PC-3 (cell line): Measurements from ENCODE around the gene TNFAIP8. TPM values are rescaled to one million over a fixed set of nuclear protein-coding genes. Genes with fewer than 3 reads are reported as not detected.
A peak's percentile ranks its signal among the peaks of the same experiment; 100 is the strongest.

Experiments
- ATAC-seq: fragments of 200-7000 bp; cut with Tn5 transposase; 2 replicates; pipeline ENCODE4 v1.9.1; 2020; ENCODE audit warnings: mild to moderate bottlenecking, moderate library complexity
- BruUV-seq: library from RNA; stranded (reverse); fragments of 400-500 nt; replicated peaks from 2 replicates; lab custom pipeline; 2021; lab: Mats Ljungman, UMichigan
- CTCF ChIA-PET: fragments of 300-600 bp; sonication (Branson Sonifier 250); formaldehyde crosslinking; loops from one replicate; lab custom pipeline; 2022; ENCODE audit warnings: antibody characterized with exemption; lab: Charles Lee
- POLR2A ChIA-PET: fragments of 300-600 bp; sonication (Branson Sonifier 250); formaldehyde crosslinking; loops from one replicate; lab custom pipeline; 2022; ENCODE audit warnings: antibody characterized with exemption; ENCODE audit not compliant: unreplicated experiment; lab: Charles Lee
- DNase-seq: peaks from one replicate; pipeline ENCODE4 v3.0.0-alpha.2; 2015
- H2AFZ ChIP-seq: fragments of 300-600 bp; sonication (generic); 2 replicates; pipeline ENCODE4 v1.6.0; 2016; ENCODE audit warnings: antibody characterized with exemption, low read length
- H3F3A ChIP-seq: fragments of 300-600 bp; sonication (generic); one replicate; pipeline ENCODE4 v1.6.0; 2017; ENCODE audit warnings: antibody characterized with exemption, low read length, control low read depth, mild to moderate bottlenecking; ENCODE audit not compliant: unreplicated experiment
- H3K27ac ChIP-seq: fragments of 300-600 bp; sonication (generic); 2 replicates; pipeline ENCODE4 v1.5.1; 2016; ENCODE audit warnings: mild to moderate bottlenecking, low read length
- H3K27me3 ChIP-seq: fragments of 300-600 bp; sonication (generic); 2 replicates; pipeline ENCODE4 v1.6.1; 2016; ENCODE audit warnings: low read length, mixed read lengths
- H3K36me3 ChIP-seq: fragments of 300-600 bp; sonication (generic); 2 replicates; pipeline ENCODE4 v1.6.1; 2016; ENCODE audit warnings: low read depth, mixed run types, low read length, mixed read lengths
- H3K4me1 ChIP-seq: fragments of 300-600 bp; sonication (generic); 2 replicates; pipeline ENCODE4 v1.5.1; 2016; ENCODE audit warnings: low read length; ENCODE audit not compliant: insufficient read depth
- H3K4me2 ChIP-seq: fragments of 300-600 bp; sonication (generic); 2 replicates; pipeline ENCODE4 v1.6.0; 2016; ENCODE audit warnings: low read length
- H3K4me3 ChIP-seq: fragments of 300-600 bp; sonication (generic); 2 replicates; pipeline ENCODE4 v1.5.1; 2016; ENCODE audit warnings: mild to moderate bottlenecking, low read length, mixed read lengths
- H3K79me2 ChIP-seq: fragments of 300-600 bp; sonication (generic); 2 replicates; pipeline ENCODE4 v1.6.1; 2017; ENCODE audit warnings: low read length, mixed read lengths
- H3K9ac ChIP-seq: fragments of 300-600 bp; sonication (generic); 2 replicates; pipeline ENCODE4 v1.6.0; 2016; ENCODE audit warnings: mild to moderate bottlenecking, low read length
- H3K9me2 ChIP-seq: fragments of 300-600 bp; sonication (generic); replicated peaks from 2 replicates; pipeline ENCODE4 v1.6.1; 2016; ENCODE audit warnings: mixed run types, low read length, mixed read lengths
- H3K9me3 ChIP-seq: fragments of 300-600 bp; sonication (generic); 2 replicates; pipeline ENCODE4 v1.6.1; 2016; ENCODE audit warnings: low read length, mixed read lengths
- H4K20me1 ChIP-seq: fragments of 300-600 bp; sonication (generic); 2 replicates; pipeline ENCODE4 v1.6.1; 2016; ENCODE audit warnings: low read length, mixed read lengths
- CTCF ChIP-seq: fragments of 300-600 bp; sonication (generic); conservative IDR thresholded peaks from 2 replicates; pipeline ENCODE4 v1.5.1; 2017; ENCODE audit warnings: antibody characterized with exemption, low read depth, mild to moderate bottlenecking, low read length
- EZH2 ChIP-seq: fragments of 300-600 bp; sonication (generic); IDR thresholded peaks from one replicate; pipeline ENCODE4 v1.6.1; 2017; ENCODE audit warnings: antibody characterized with exemption, mild to moderate bottlenecking, low read length; ENCODE audit not compliant: unreplicated experiment
- EZH2phosphoT487 ChIP-seq: fragments of 300-600 bp; sonication (generic); IDR thresholded peaks from 2 replicates; pipeline ENCODE4 v1.6.1; 2018; ENCODE audit warnings: mild to moderate bottlenecking, antibody characterized with exemption, low read length, borderline replicate concordance
- intact Hi-C: fragments of 100-400 bp; cut with micrococcal nuclease; formaldehyde crosslinking; loops from 2 replicates; pipeline ENCODE4 v1.9.0; 2023
- total RNA-seq: library from RNA; depleted of rRNA; stranded (reverse); fragments of >200 nt; gene quantifications from 2 replicates; pipeline ENCODE4 v1.2.3, GENCODE V29; 2014

The TNFAIP8 gene
- total RNA-seq, 1 experiment from 2014 or later = 20.0 TPM

GRCh38 chr5:119410448-119411159 is 54.8 kb downstream of the TNFAIP8 start:
- Histone ChIP-seq H4K20me1 (no peaks in the 10 kb centered on the region), H3K4me3 (no peak overlapping the region), H2AFZ (0 out of 2 replicates have a peak overlapping the region, but pooled peaks have one; percentile 72), H3K79me2 (no peaks in the 10 kb centered on the region), H3K36me3 (no peaks in the 10 kb centered on the region), H3K9me3 (no peaks in the 10 kb centered on the region), H3K4me2 (peak overlapping the region; percentile 91), H3F3A (no peaks in the 10 kb centered on the region), H3K27me3 (no peaks in the 10 kb centered on the region), H3K9me2 (no peaks in the 10 kb centered on the region), H3K9ac (no peak overlapping the region; the same call in 1 of the 2 replicates), H3K4me1 (peaks cover 20% of the 10 kb centered on the region), H3K27ac (peak overlapping the region; percentile 61)
- ChIA-PET CTCF (interaction anchor here (0.6 to 1.5 kb wide), 3 partner anchors 11 to 389 kb away, joined by 4 to 12 read pairs (median 6); no protein-coding TSS in a partner anchor), POLR2A (no interaction called here)
- DNase-seq (no peak), ATAC-seq (no peak)
- intact Hi-C loops = loop anchor here (1.0 to 5.0 kb wide), 4 partner anchors 54 to 332 kb away; partner anchors contain the start of gene TNFAIP8
- no TSS peak for BruUV-seq
- TF ChIP-seq CTCF (no peak), EZH2phosphoT487 (no peak), EZH2 (no peak)

GRCh38 chr5:119411361-119412278 is 55.8 kb downstream of the TNFAIP8 start:
- intact Hi-C loops = loop anchor here (1.0 to 5.0 kb wide), 9 partner anchors 55 to 423 kb away; partner anchors contain the start of genes DMXL1, DTWD2 and TNFAIP8
- H3K9me2 ChIP-seq = no peaks in the 10 kb centered on the region
- BruUV-seq = no TSS peak
- CTCF ChIA-PET = interaction anchor here (0.6 to 1.5 kb wide), 8 partner anchors 12 to 424 kb away, joined by 3 to 12 read pairs (median 4); partner anchors contain the start of genes DMXL1 and DTWD2
- peak overlapping the region; percentile 68 for H3K4me3 ChIP-seq
- no peaks in the 10 kb centered on the region for H4K20me1 ChIP-seq
- H3K79me2 ChIP-seq = no peaks in the 10 kb centered on the region
- no peak for TF ChIP-seq EZH2phosphoT487
- TF ChIP-seq CTCF = peak; percentile 92
- H3K27me3 ChIP-seq = no peaks in the 10 kb centered on the region
- H3F3A ChIP-seq = no peaks in the 10 kb centered on the region
- H3K27ac ChIP-seq = peak overlapping the region; percentile 69
- peak overlapping the region; percentile 72 for H2AFZ ChIP-seq
- H3K9ac ChIP-seq = peak overlapping the region; percentile 70
- H3K36me3 ChIP-seq = no peaks in the 10 kb centered on the region
- peaks cover 20% of the 10 kb centered on the region for H3K4me1 ChIP-seq
- DNase-seq (peak; percentile 78), ATAC-seq (peak; percentile 89)
- no peaks in the 10 kb centered on the region for H3K9me3 ChIP-seq
- H3K4me2 ChIP-seq = peak overlapping the region; percentile 91
- POLR2A ChIA-PET = no interaction called here
